HG03354 (cell line): ENCODE measurements around the gene LYZ.

Source experiments
- ATAC-seq: cut with Tn5 transposase; IDR thresholded peaks from one replicate; pipeline ENCODE4 v1.9.1; 2021; ENCODE audit warnings: mild to moderate bottlenecking; ENCODE audit not compliant: unreplicated experiment, poor library complexity, severe bottlenecking

Gene LYZ

DNA sequence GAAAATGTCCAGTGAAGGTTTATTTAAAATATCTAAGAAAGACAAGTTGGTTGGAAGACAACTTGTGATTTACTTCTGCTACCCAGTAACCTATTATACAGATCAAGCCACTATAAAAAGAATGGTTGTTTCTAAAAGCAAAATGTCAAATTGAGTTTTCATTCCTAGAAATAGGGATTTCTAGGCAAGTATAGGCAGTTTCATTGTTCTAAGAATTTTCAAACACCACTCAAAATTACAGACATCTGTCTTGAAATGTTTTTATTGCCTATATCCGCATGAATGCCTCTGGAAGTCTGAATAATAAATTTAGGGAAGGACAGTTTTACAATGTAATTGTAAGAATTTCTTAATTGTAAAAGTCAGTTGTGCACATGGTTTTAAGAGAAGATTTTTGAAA lies 20.0 kb downstream of the LYZ start:
- no peak for ATAC-seq

DNA sequence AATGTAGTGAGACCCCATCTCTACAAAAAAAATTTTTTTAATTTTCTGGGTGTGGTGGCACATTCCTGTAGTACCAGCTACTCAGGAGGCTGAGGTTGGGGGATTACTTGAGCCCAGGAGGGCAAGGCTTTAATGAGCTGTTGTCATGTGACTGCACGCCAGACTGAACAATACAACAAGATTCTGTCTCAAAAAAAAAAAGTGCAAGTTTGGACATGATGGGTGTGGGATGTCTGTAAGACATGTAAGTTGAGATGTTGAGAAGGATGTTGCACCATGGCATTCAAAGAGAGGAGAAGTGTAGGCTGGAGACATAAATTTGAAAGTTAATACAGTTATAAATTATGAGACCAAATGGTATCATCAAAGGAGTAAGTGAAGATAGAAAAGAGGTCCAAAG lies 34.9 kb downstream of the LYZ start:
- ATAC-seq, result no peak

DNA sequence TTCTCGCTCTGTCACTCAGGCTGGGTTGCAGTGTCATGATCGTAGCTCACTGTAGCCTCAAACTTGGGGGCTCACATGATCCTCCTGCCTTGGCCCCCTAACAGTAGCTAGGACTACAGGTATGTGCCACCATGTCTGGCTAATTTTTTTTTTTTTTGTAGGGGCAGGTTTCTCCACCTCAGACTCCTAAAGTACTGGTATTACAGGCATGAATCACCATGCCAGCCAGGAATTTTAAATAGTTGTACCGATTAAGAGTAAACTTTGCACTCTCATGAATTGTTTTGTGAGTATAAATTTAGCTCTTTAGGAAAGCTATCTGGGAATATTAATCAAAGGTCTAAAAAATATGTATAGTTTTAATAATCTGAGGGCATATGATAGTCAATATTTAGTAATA lies 36.9 kb downstream of the LYZ start:
- no peak for ATAC-seq

GRCh38 chr12:69386921-69387320 lies 38.7 kb downstream of the LYZ start:
- ATAC-seq, result no peak

- peak; percentile 64 for ATAC-seq
Observed at GRCh38 chr12:69388371-69388770, 40.2 kb downstream of the LYZ start.

- ATAC-seq, result no peak
Observed at GRCh38 chr12:69389831-69390230, 41.6 kb downstream of the LYZ start.

GRCh38 chr12:69392179-69392928 lies 44.2 kb downstream of the LYZ start:
- peak; percentile 74 for ATAC-seq

DNA sequence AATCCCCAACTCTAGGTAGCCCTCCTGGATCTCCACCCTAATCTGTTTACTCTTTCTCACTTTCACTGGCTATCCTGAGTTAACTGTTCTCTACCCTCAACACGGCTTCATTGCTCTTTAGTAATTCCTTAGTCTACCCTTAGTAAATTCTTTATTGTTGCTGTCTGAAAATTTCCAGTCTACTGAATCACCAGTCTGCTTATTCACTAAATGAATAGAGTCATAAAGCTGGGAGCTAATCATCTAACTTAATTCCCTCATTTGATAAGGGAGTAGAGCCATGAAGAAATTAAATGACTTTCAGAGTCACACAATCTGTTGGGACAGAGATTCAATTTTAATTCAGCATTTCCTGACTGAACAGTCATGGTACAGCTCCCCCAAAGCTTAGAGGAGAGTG lies 47.9 kb downstream of the LYZ start:
- no peak for ATAC-seq

GRCh38 chr12:69396963-69397362 lies 48.8 kb downstream of the LYZ start:
- no peak for ATAC-seq

DNA sequence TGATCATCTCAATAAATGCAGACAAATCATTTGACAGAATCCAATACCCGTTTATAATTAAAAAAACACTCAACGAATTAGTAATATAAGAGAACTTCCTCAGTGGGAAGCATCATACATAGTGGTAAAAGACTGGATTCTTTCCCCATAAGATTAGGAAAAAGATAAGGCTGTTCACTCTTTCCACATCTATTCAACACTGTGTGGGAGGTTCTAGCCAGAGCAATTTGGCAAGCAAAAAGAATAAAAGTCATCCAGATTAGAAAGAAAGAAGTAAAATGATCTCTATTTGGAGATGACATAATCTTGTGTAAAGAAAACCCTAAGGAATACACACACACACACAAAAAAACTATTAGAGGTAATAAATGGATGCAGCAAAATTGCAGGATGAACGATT lies 49.8 kb downstream of the LYZ start:
- no peak for ATAC-seq

GRCh38 chr12:69401940-69402339 lies 53.8 kb downstream of the LYZ start:
- ATAC-seq, result no peak
